Embryonic facial prominence (tissue), 1 donor: ENCODE results near the gene SMAD7.

Experiments
- DNase-seq: peaks from one replicate; pipeline ENCODE4 v3.0.0-alpha.2; 2016; ENCODE audit errors: extremely low spot score

SMAD7 gene

GRCh38 chr18:48929941-48930713, 20.6 kb downstream of the SMAD7 start:
- no peak for DNase-seq

GRCh38 chr18:48929212-48929612, 21.6 kb downstream of the SMAD7 start:
- DNase-seq, result no peak

- DNase-seq, result no peak
These were observed 22.0 kb downstream of the SMAD7 start for GRCh38 chr18:48928787-48929186.

- no peak for DNase-seq
These were observed 23.3 kb downstream of the SMAD7 start for GRCh38 chr18:48927286-48928080.

GRCh38 chr18:48926420-48926857, 24.3 kb downstream of the SMAD7 start:
- no peak for DNase-seq

GRCh38 chr18:48925491-48925780, 25.3 kb downstream of the SMAD7 start:
- DNase-seq, result no peak

GRCh38 chr18:48924630-48925490, 25.9 kb downstream of the SMAD7 start:
- DNase-seq, result no peak

- DNase-seq, result no peak
These were observed 26.8 kb downstream of the SMAD7 start for GRCh38 chr18:48923746-48924629.

GRCh38 chr18:48922801-48923730, 27.7 kb downstream of the SMAD7 start:
- no peak for DNase-seq

GRCh38 chr18:48922226-48922800, 28.5 kb downstream of the SMAD7 start:
- DNase-seq, result no peak

GRCh38 chr18:48921305-48922225, 29.2 kb downstream of the SMAD7 start:
- no peak for DNase-seq

GRCh38 chr18:48920408-48921038, 30.2 kb downstream of the SMAD7 start:
- no peak for DNase-seq

- no peak for DNase-seq
These were observed 31.2 kb downstream of the SMAD7 start for GRCh38 chr18:48919547-48919946.

- no peak for DNase-seq
These were observed 31.9 kb downstream of the SMAD7 start for GRCh38 chr18:48918660-48919456.

- DNase-seq, result no peak
These were observed 32.9 kb downstream of the SMAD7 start for GRCh38 chr18:48917579-48918517.
